GM23248 (cell line): ENCODE measurements around the gene WIPF1. TPM values are rescaled to one million over a fixed set of nuclear protein-coding genes. Genes with fewer than 3 reads are reported as not detected.
A peak's percentile ranks its signal among the peaks of the same experiment; 100 is the strongest.

ENCODE experiments used
- DNase-seq: peaks from one replicate; pipeline ENCODE4 v3.0.0-alpha.2; 2015
- H2AFZ ChIP-seq: fragments of 200-600 bp; sonication (generic); 2 replicates; pipeline ENCODE4 v1.6.1; 2016; ENCODE audit warnings: antibody characterized with exemption
- H3F3A ChIP-seq: fragments of 200-600 bp; sonication (generic); 2 replicates; pipeline ENCODE4 v1.6.1; 2016; ENCODE audit warnings: mild to moderate bottlenecking, antibody characterized with exemption, mixed run types; ENCODE audit not compliant: insufficient read depth
- H3K27ac ChIP-seq: fragments of 200-600 bp; sonication (generic); 2 replicates; pipeline ENCODE4 v1.5.1; 2016; ENCODE audit warnings: mild to moderate bottlenecking
- H3K27me3 ChIP-seq: fragments of 200-600 bp; sonication (generic); replicated peaks from 2 replicates; pipeline ENCODE4 v1.6.1; 2016; ENCODE audit warnings: mild to moderate bottlenecking; ENCODE audit not compliant: insufficient read depth
- H3K36me3 ChIP-seq: fragments of 200-600 bp; sonication (generic); 2 replicates; pipeline ENCODE4 v1.6.1; 2016; ENCODE audit warnings: low read depth, mild to moderate bottlenecking
- H3K4me1 ChIP-seq: fragments of 200-600 bp; sonication (generic); 2 replicates; pipeline ENCODE4 v1.6.1; 2016; ENCODE audit warnings: mild to moderate bottlenecking; ENCODE audit not compliant: insufficient read depth
- H3K4me2 ChIP-seq: fragments of 200-600 bp; sonication (generic); one replicate; pipeline ENCODE4 v1.6.1; 2016; ENCODE audit warnings: mild to moderate bottlenecking; ENCODE audit not compliant: unreplicated experiment
- H3K4me3 ChIP-seq: fragments of 200-600 bp; sonication (generic); 2 replicates; pipeline ENCODE4 v1.5.1; 2016; ENCODE audit warnings: mild to moderate bottlenecking
- H3K79me2 ChIP-seq: fragments of 200-600 bp; sonication (generic); 2 replicates; pipeline ENCODE4 v1.6.1; 2016; ENCODE audit warnings: mild to moderate bottlenecking; ENCODE audit not compliant: insufficient read depth
- H3K9ac ChIP-seq: fragments of 200-600 bp; sonication (generic); 2 replicates; pipeline ENCODE4 v1.6.1; 2016; ENCODE audit warnings: mild to moderate bottlenecking
- H3K9me2 ChIP-seq: fragments of 200-600 bp; sonication (generic); 2 replicates; pipeline ENCODE4 v1.6.1; 2016; ENCODE audit warnings: mixed run types, mild to moderate bottlenecking, moderate library complexity; ENCODE audit not compliant: insufficient read depth
- H3K9me3 ChIP-seq: fragments of 200-600 bp; sonication (generic); one replicate; pipeline ENCODE4 v1.6.1; 2017; ENCODE audit warnings: low read depth
- H4K20me1 ChIP-seq: fragments of 200-600 bp; sonication (generic); 2 replicates; pipeline ENCODE4 v1.6.0; 2016; ENCODE audit not compliant: insufficient read depth
- EZH2 ChIP-seq: fragments of 200-600 bp; sonication (generic); IDR thresholded peaks from 2 replicates; pipeline ENCODE4 v1.6.1; 2018; ENCODE audit warnings: antibody characterized with exemption, mild to moderate bottlenecking; ENCODE audit not compliant: insufficient read depth, poor library complexity, severe bottlenecking
- EZH2phosphoT487 ChIP-seq: fragments of 200-600 bp; sonication (generic); IDR thresholded peaks from 2 replicates; pipeline ENCODE4 v1.6.1; 2018; ENCODE audit warnings: antibody characterized with exemption, moderate library complexity, mild to moderate bottlenecking, low read depth; ENCODE audit not compliant: insufficient read depth
- WGBS, 2 experiments: methylation state at CpG; one replicate each; pipeline ENCODE4 v1.1.6; 2015 to 2017; ENCODE audit warnings: low lambda C conversion rate in 2 of 2, low coverage in 1 of 2; ENCODE audit errors: missing lambda C conversion rate in 2 of 2; 5-methylcytosine and 5-hydroxymethylcytosine counted together
- in situ Hi-C: fragments of 300-500 bp; cut with MboI; formaldehyde crosslinking; loops from 2 replicates; pipeline ENCODE4 v1.15.0; 2020
- polyA plus RNA-seq: library from polyadenylated mRNA; unstranded; fragments of >200 nt; fragmentation: Nextera tagmentation; extraction: Ambion mirVana; gene quantifications from 2 replicates; pipeline ENCODE4 v1.2.1, GENCODE V29; 2016
- total RNA-seq: library from RNA; depleted of rRNA; stranded (reverse); fragments of >200 nt; shearing (Covaris generic); gene quantifications from 2 replicates; pipeline ENCODE4 v1.2.3, GENCODE V29; 2014

The WIPF1 gene
- total and polyA plus RNA-seq, 2 experiments from 2014 or later: 21.4 to 50.3 TPM

- Histone ChIP-seq H3K4me2 (no peak overlapping the region), H3K36me3 (peaks cover 41% of the 10 kb centered on the region), H3K27me3 (no peaks in the 10 kb centered on the region), H3K9ac (no peak overlapping the region), H3K79me2 (no peaks in the 10 kb centered on the region), H3F3A (no peaks in the 10 kb centered on the region), H3K27ac (no peak overlapping the region), H4K20me1 (no peaks in the 10 kb centered on the region), H3K4me3 (no peak overlapping the region), H2AFZ (no peak overlapping the region), H3K9me3 (no peaks in the 10 kb centered on the region), H3K9me2 (no peaks in the 10 kb centered on the region), H3K4me1 (0 out of 2 replicates have a peak, but pooled peaks cover 7% of the 10 kb centered on the region)
- TF ChIP-seq EZH2phosphoT487 (no peak), EZH2 (no peak)
- 20 to 25% methylated on average over 8 of the region's 8 CpGs for WGBS, 2 experiments
- DNase-seq: peak; percentile 64
- in situ Hi-C loops: no loop called here
These were observed 36.2 kb downstream of the WIPF1 start for GRCh38 chr2:174561283-174561971.

GRCh38 chr2:174560737-174561136 lies 36.9 kb downstream of the WIPF1 start:
- H3K4me2 ChIP-seq: no peak overlapping the region
- H3K9ac ChIP-seq: no peak overlapping the region
- H3K27ac ChIP-seq: no peak overlapping the region
- no peaks in the 10 kb centered on the region for H3K79me2 ChIP-seq
- no peak for DNase-seq
- no peak overlapping the region for H3K4me3 ChIP-seq
- H3K36me3 ChIP-seq: peaks cover 37% of the 10 kb centered on the region
- H3K9me2 ChIP-seq: no peaks in the 10 kb centered on the region
- H3F3A ChIP-seq: no peaks in the 10 kb centered on the region
- H3K27me3 ChIP-seq: no peaks in the 10 kb centered on the region
- no peak for TF ChIP-seq EZH2
- TF ChIP-seq EZH2phosphoT487: no peak
- no peaks in the 10 kb centered on the region for H4K20me1 ChIP-seq
- 0 out of 2 replicates have a peak, but pooled peaks cover 7% of the 10 kb centered on the region for H3K4me1 ChIP-seq
- no peaks in the 10 kb centered on the region for H3K9me3 ChIP-seq
- H2AFZ ChIP-seq: no peak overlapping the region
- in situ Hi-C loops: no loop called here

GRCh38 chr2:174555998-174556397 lies 41.6 kb downstream of the WIPF1 start:
- H3K4me1 ChIP-seq: no peaks in the 10 kb centered on the region
- H3K36me3 ChIP-seq: peaks cover 20% of the 10 kb centered on the region; the same call in 1 of the 2 replicates
- TF ChIP-seq EZH2: no peak
- no peak for TF ChIP-seq EZH2phosphoT487
- no peaks in the 10 kb centered on the region for H4K20me1 ChIP-seq
- no peaks in the 10 kb centered on the region for H3K27me3 ChIP-seq
- H3K4me2 ChIP-seq: no peak overlapping the region
- no peaks in the 10 kb centered on the region for H3K9me2 ChIP-seq
- 73 to 78% methylated on average over 4 of the region's 4 CpGs for WGBS, 2 experiments
- no peaks in the 10 kb centered on the region for H3K79me2 ChIP-seq
- no peak for DNase-seq
- H3K27ac ChIP-seq: no peak overlapping the region
- no peak overlapping the region for H2AFZ ChIP-seq
- H3F3A ChIP-seq: no peaks in the 10 kb centered on the region
- H3K9ac ChIP-seq: no peak overlapping the region
- no peak overlapping the region for H3K4me3 ChIP-seq
- no peaks in the 10 kb centered on the region for H3K9me3 ChIP-seq
- in situ Hi-C loops: no loop called here

- Histone ChIP-seq H3K4me1 (no peaks in the 10 kb centered on the region), H3K9ac (no peak overlapping the region), H2AFZ (no peak overlapping the region), H3F3A (no peaks in the 10 kb centered on the region), H3K4me2 (no peak overlapping the region), H3K4me3 (no peak overlapping the region), H3K9me2 (no peaks in the 10 kb centered on the region), H3K27ac (no peak overlapping the region), H3K36me3 (peaks cover 12% of the 10 kb centered on the region; the same call in 1 of the 2 replicates), H3K27me3 (no peaks in the 10 kb centered on the region), H3K79me2 (no peaks in the 10 kb centered on the region), H4K20me1 (no peaks in the 10 kb centered on the region), H3K9me3 (no peaks in the 10 kb centered on the region)
- in situ Hi-C loops: no loop called here
- DNase-seq: no peak
- WGBS, 2 experiments: 72 to 75% methylated on average over 4 of the region's 4 CpGs
- no peak for TF ChIP-seq EZH2phosphoT487
- TF ChIP-seq EZH2: no peak
These were observed 43.0 kb downstream of the WIPF1 start for GRCh38 chr2:174554529-174555150.
